ENCODE data around the gene ABCG5. TPM values are rescaled to one million over a fixed set of nuclear protein-coding genes. Genes with fewer than 3 reads are reported as not detected.

ABCG5 gene
- total RNA-seq, 2 experiments from 2014 or later: not detected

DNA sequence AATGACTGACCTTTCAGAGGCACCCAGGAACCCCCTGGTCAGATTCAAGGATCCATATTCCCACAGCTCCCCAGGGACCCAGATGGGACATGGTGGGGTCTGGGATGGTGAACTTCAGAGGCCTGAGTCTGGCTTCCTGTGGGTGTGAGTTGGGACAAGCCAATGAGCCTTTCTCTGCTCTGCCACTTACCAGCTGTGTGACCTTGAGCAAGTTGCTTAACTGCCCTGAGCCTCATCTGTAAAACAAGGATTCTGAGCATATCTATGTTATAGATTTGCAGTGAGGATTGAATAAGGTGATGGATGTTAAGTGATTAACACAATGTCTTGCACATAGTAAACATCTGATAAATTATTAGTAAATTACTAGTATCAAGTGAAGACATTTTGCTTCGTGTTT is 6.5 kb upstream of the ABCG5 start:
- intact Hi-C loops (cut with DNase I, micrococcal nuclease): no loop called here

DNA sequence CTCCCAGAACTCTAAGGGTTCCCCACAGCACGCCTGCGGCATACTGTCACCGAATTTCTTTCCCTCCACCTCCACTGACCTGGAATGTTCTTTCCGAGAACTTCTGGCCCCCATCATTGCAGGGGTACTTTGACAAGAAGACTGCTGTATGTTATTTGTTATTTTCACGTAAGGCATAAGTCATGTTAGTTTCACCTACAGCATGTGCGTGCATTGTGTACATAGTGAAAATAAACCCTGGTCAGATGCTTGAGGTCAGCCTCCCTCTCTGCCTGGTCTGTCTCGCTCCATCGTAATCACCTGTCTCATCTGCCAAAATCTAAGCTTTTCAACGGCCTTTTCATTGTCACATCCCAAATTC is 4.2 kb upstream of the ABCG5 start:
- ChIA-PET POLR2A (no interaction called here), CTCF (no interaction called here)
- intact Hi-C loops (cut with DNase I, micrococcal nuclease): no loop called here
- Histone ChIP-seq H3K4me1 (ENCODE audit: insufficient read depth, low read length) (no peaks in the 10 kb centered on the region), H3K27me3 (ENCODE audit: control insufficient read depth in 1 of 2, insufficient read depth in 2 of 2, low read length in 2 of 2) (no peaks in the 10 kb centered on the region), H3K4me3 (ENCODE audit: low read length) (no peak overlapping the region), H3K36me3 (ENCODE audit: insufficient read depth, low read length) (no peaks in the 10 kb centered on the region), H3K27ac (ENCODE audit: low read depth in 1 of 2, low read length in 2 of 2) (no peak overlapping the region), H3K9me3 (ENCODE audit: control insufficient read depth in 1 of 2, insufficient read depth in 1 of 2, low read length in 2 of 2) (no peaks in the 10 kb centered on the region)
- H3K4me3 Mint-ChIP-seq: no peak overlapping the region
- ATAC-seq (ENCODE audit: poor library complexity) (no peak), DNase-seq (no peak)
- TF ChIP-seq, protein P1, sequence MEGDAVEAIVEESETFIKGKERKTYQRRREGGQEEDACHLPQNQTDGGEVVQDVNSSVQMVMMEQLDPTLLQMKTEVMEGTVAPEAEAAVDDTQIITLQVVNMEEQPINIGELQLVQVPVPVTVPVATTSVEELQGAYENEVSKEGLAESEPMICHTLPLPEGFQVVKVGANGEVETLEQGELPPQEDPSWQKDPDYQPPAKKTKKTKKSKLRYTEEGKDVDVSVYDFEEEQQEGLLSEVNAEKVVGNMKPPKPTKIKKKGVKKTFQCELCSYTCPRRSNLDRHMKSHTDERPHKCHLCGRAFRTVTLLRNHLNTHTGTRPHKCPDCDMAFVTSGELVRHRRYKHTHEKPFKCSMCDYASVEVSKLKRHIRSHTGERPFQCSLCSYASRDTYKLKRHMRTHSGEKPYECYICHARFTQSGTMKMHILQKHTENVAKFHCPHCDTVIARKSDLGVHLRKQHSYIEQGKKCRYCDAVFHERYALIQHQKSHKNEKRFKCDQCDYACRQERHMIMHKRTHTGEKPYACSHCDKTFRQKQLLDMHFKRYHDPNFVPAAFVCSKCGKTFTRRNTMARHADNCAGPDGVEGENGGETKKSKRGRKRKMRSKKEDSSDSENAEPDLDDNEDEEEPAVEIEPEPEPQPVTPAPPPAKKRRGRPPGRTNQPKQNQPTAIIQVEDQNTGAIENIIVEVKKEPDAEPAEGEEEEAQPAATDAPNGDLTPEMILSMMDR (IDR thresholded peaks at IDR 0.05): no peak
- H3K36me3 Mint-ChIP-seq (ENCODE audit: low read depth): no peaks in the 10 kb centered on the region
- no peak overlapping the region for H3K27ac Mint-ChIP-seq
- H3K4me1 Mint-ChIP-seq (ENCODE audit: low read depth): no peaks in the 10 kb centered on the region
- H3K27me3 Mint-ChIP-seq: no peaks in the 10 kb centered on the region
- H3K9me3 Mint-ChIP-seq: no peaks in the 10 kb centered on the region

More for the DNA sequence above, 6.5 kb upstream of the ABCG5 start:
- TF ChIP-seq, protein P1 (IDR thresholded peaks at IDR 0.05): no peak
- no peak overlapping the region for H3K27ac ChIP-seq (ENCODE audit: low read depth in 1 of 2, low read length in 2 of 2)
- H3K27me3 ChIP-seq (ENCODE audit: control insufficient read depth in 1 of 2, insufficient read depth in 2 of 2, low read length in 2 of 2): peaks cover 0 to 4% of the 10 kb centered on the region in 2 experiments
- Mint-ChIP-seq H3K4me1 (ENCODE audit: low read depth) (no peaks in the 10 kb centered on the region), H3K9me3 (no peaks in the 10 kb centered on the region), H3K4me3 (no peak overlapping the region), H3K27ac (no peak overlapping the region), H3K36me3 (ENCODE audit: low read depth) (no peaks in the 10 kb centered on the region), H3K27me3 (peaks cover 5% of the 10 kb centered on the region)
- no peaks in the 10 kb centered on the region for H3K4me1 ChIP-seq (ENCODE audit: insufficient read depth, low read length)
- ATAC-seq (ENCODE audit: poor library complexity): no peak
- no peaks in the 10 kb centered on the region for H3K36me3 ChIP-seq (ENCODE audit: insufficient read depth, low read length)
- H3K9me3 ChIP-seq (ENCODE audit: control insufficient read depth in 1 of 2, insufficient read depth in 1 of 2, low read length in 2 of 2): no peaks in the 10 kb centered on the region
- CTCF ChIA-PET: no interaction called here
- no peak overlapping the region for H3K4me3 ChIP-seq (ENCODE audit: low read length)
- DNase-seq: no peak
- POLR2A ChIA-PET: no interaction called here

DNA sequence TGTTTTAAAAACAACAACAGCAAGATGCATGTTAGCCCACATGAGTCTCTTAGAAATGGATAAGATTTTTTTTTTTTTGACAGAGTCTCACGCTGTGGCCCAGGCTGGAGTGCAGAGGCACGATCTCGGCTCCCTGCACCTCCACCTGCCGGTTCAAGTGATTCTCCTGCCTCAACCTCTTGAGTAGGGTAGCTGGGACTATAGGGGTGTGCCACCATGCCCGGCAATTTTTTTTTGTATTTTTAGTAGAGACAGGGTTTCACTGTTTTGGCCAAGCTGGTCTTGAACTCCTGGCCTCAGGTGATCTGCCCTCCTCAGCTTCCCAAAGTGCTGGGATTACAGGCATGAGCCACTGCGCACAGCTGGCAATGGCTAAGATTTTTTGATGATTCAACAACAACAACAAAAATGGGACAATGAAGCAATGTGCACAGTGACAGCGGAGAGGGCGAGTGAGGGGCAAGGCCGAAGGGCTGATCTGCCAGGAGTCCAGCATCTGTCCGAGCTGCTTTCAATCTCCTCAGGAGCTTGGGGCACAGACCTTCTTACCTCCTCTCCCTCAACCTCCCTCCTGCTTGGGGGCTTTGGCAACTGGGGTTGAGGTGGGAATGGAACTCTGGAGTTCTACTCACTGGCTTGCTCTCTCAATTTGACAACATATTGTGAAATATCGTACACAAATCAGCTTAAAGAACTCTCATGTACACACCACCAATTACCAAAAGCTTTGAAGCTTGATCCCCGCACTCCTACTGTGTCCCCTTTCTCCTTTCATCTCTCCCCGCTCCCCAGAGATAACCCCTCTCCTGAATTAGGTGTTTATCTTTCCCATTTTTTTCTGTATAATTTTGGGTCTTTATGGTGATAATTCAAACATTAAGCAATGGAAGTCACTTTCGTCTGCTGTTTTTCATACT is 3.6 kb upstream of the ABCG5 start:
- Histone ChIP-seq H3K9me3 (ENCODE audit: control insufficient read depth in 1 of 2, insufficient read depth in 1 of 2, low read length in 2 of 2) (no peaks in the 10 kb centered on the region), H3K4me3 (ENCODE audit: low read length) (no peak overlapping the region), H3K27me3 (ENCODE audit: control insufficient read depth in 1 of 2, insufficient read depth in 2 of 2, low read length in 2 of 2) (no peaks in the 10 kb centered on the region), H3K36me3 (ENCODE audit: insufficient read depth, low read length) (no peaks in the 10 kb centered on the region), H3K4me1 (ENCODE audit: insufficient read depth, low read length) (no peaks in the 10 kb centered on the region), H3K27ac (ENCODE audit: low read depth in 1 of 2, low read length in 2 of 2) (no peak overlapping the region)
- H3K4me3 Mint-ChIP-seq: no peak overlapping the region
- no peaks in the 10 kb centered on the region for H3K27me3 Mint-ChIP-seq
- ChIA-PET CTCF (interaction anchor here (0.7 kb wide), 1 partner anchor 295 kb away, joined by 3 read pairs; no protein-coding TSS in a partner anchor), POLR2A (no interaction called here)
- TF ChIP-seq, protein P1 (IDR thresholded peaks at IDR 0.05): no peak
- DNase-seq: no peak
- H3K27ac Mint-ChIP-seq: no peak overlapping the region
- no peak for ATAC-seq (ENCODE audit: poor library complexity)
- intact Hi-C loops (cut with DNase I, micrococcal nuclease): no loop called here
- H3K4me1 Mint-ChIP-seq (ENCODE audit: low read depth): no peaks in the 10 kb centered on the region
- H3K36me3 Mint-ChIP-seq (ENCODE audit: low read depth): no peaks in the 10 kb centered on the region
- H3K9me3 Mint-ChIP-seq: no peaks in the 10 kb centered on the region

Data from CD4-positive, alpha-beta T cell (primary cell).